HUDEP-2 (cell line): ENCODE results near the gene RNF181.
A peak's percentile ranks its signal among the peaks of the same experiment; 100 is the strongest.
"Not testable (repeated sequence)": the region's sequence is repeated elsewhere in the genome, so short reads cannot be mapped to it uniquely, and the experiment has no call there.

ENCODE experiments used
- DNase-seq, 76 experiments: peaks; one replicate each; lab custom pipeline; 2025; ENCODE audit not compliant: unreplicated experiment in 76 of 76; lab: John Stamatoyannopoulos, UW

The RNF181 gene

DNA sequence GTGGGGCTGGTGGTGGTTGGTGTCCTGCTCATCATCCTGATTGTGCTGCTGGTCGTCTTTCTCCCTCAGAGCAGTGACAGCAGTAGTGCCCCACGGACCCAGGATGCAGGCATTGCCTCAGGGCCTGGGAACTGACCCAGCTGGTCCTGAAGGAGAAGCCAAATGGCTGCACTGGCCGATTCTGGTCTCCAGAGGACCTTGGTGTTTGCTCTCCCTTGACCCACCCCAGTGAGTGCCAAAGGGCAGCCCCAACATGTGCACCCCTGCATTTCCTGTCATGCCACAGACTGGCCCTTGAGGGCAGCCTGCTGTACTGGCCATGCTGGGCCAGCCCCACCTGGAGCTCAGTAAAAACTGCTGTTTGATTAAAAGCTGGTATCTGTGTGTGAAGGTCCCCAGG is 2.5 kb upstream of the RNF181 start:
- no peak for DNase-seq

DNA sequence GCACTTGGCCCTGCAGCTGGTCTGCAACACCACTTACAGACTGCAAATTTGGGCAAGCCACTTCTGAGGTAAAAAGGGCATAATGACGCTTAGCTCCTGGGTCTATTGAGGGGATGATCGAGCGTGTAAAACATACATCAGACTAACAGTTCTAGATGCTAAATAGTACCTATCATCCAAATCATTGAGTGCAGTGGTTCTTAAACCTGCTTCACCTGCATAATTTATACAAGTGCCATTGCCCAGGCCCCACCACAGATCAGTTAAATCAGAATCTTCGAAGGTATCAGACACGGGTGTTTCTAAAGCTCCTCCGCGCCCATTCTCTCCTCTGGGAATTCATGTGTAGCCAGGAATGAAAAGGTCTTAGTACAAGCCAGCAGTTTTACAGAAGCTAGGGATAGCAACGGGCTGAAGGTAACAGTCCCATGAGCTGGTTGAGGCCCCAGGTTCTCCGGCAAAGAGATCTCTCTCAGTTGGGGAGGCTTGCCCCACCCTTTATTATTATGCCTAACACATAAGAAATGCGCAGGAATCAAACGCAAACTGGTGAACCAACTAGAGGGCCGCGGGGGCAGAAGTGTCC is 737 bp upstream of the RNF181 start:
- DNase-seq: no peak

DNA sequence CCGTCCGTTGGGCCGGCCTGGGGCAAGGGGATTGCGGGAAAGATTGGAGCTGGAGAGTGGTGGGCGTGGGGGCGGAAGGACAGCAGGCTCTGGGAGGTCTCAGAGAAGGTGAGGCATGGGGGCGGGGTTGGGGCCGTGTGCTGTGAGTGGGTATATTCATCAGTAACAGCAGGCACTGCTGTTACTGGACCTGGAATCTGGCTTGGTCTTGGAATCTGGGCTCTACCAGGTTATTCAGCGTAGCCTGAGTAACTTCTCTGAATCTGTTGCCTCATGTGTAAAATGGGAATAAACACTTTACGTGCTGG is 435 bp downstream of the RNF181 start:
- no peak for DNase-seq

DNA sequence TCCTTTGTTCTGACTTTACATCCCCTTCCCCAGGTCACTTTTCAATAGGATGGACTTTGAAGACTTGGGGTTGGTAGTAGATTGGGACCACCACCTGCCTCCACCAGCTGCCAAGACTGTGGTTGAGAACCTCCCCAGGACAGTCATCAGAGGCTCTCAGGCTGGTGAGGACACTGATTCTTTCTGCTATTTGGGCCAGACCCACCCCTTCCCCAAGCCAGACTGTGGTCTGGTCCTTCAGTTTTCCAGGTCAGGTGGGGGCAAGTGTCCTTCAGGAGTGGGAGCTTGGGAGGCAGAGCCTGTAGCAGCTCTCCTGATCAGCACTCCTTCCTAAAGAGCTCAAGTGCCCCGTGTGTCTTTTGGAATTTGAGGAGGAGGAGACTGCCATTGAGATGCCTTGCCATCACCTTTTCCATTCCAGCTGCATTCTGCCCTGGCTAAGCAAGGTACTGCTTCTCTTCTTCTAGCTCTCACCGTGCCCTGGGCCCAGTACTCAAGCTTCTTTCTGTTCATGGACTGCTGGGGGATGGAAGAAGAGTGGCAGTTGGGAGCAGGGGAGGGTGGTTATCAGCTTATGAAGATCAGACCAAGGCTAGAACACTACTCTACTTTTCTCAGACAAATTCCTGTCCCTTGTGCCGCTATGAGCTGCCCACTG is 1.1 kb downstream of the RNF181 start:
- DNase-seq: no peak

DNA sequence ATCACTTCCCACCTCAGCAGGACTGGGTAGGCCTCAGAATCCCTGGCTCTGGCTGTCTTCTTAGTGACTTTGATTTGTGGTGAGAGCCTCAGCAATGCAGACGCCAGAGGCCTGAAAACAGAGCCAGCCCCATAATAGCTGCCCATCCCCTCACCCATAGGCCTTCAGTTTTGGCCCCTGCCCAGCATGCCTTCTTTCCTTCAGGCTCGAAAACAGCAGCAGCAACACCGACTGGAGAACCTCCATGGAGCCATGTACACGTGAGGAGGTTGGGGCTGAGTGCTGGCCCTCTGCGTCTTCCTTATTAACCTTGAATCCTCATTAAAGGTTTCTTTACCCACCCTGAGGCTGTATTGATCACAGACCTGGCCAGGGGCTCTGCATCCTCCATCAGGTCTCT is 1.7 kb downstream of the RNF181 start:
- DNase-seq: no peak

DNA sequence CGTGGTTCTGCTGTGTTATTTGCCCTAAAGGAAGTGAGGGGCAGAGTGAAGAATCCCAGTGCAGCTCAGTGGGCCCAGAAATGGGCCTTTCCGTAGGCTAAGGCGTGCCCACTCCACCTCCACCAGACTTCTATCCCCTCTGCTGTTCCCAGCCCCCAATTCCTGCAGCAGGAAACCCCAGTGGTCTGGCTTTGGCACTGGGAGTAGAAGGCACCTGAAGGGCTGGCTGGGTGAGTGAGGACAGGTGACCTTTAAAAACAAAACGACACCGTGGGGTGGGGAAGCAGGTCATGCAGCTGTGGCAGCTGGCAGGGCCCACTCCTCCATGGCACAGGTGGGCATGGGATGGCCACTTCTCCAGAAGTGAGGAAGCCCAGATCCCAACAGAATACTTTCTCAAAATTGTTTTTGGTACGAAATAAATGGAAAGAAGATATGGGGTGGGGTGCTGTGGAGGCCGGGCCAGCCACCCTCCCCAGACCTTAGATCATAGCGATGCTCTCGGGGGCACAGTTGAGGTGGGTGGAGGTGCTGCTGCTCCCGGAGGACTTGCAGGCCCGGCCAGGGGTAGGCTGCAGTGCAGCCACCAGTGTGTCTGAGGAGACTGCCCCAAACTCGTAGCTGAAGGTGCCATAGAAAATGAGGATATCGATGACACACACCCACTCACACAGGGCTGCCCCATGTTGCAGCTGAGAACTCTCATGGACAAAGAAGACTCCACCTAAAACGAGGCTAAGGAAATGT is 3.2 kb downstream of the RNF181 start:
- DNase-seq: no peak

DNA sequence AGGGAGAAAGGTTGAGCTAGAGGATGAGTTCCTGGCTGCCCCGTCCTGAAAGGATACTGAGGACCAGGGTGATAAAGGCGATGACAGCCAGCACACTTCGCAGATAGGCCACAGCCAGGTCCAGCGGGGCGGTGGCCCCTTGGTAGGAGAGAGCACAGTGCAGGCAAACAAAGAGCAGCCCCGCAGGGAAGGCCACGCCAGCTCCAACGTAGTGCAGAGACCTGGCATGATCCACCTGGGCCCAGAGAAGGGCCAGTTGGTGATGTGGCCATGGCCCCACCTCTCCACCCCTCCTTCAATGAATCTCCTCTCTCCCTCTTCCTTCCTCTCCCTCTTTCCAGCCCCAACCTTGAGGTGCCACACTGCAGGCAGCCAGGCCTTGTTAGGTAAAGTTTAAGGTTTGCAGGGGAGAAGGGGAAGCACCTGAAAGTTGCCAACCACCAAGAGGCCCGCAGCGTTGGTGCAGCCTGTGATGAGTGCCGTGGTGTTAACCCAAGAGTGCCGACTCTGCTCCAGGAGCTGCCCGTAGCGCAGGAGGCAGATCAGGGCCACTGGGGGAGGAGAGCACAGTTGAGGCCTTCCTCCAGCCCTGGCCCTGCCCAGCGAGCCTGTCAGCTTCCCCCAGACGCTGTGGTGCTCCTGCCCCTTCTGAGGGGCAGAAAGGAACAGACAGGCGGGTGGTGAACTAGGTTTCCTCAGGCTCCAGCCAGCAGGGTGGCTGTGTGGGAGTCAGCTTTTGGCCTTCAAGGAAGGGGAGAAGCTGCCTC is 4.1 kb downstream of the RNF181 start:
- no peak for DNase-seq

DNA sequence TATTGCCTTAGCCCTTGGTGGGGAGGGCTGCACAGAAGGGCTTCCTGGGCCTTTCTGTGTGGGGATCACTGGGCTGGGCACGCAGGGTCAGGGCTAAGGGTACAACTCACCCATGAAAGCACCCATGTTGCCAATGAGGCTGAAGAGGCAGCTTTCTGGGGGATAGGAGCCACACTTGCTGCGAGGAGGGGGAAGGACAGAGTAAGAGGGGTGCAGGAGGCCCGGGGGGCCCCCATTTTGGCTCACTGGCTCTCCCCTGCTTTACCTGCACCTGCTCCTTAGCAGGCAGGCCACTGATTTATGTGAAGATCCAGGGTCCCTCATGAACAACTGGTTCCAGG is 4.7 kb downstream of the RNF181 start:
- DNase-seq: no peak

DNA sequence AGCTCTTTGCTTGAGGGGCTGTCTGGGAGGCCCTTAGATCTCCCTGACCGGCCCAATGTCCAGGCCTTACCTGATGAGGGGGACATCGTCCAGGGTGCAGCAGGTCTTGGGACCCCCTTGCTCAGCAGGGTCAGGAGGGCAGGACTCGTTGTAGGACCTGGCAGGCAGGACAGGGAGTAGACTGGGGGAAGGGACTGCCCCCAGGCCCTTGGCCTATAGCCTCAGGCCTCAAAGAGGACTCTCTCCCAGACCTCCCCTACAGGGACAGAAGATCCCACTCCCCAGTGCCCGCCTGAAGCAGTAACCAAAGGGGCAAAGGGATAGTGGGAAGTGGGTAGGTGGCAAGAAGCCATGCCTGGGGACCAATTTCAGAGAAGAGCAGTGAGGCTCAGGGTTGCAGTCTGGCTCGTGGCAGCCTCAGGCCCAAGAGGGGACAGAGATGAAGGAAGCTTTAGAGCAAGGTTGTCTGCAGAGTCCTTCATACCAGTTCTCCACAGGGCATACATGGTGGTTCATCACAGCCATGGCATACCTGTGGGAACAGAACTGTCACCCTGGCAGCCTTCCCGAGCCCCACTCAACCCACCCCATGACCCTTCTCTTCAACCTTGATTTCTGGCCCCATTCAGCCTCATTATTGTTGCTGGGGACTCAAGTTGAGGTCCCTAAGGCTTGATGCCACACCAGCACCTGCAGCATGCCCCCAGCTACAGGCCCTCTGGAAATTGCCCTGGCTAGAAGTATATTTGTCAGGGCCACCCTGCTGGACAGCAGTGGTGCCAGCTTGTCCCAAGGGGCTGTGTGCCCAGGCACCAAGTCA is 5.6 kb downstream of the RNF181 start:
- no peak for DNase-seq

DNA sequence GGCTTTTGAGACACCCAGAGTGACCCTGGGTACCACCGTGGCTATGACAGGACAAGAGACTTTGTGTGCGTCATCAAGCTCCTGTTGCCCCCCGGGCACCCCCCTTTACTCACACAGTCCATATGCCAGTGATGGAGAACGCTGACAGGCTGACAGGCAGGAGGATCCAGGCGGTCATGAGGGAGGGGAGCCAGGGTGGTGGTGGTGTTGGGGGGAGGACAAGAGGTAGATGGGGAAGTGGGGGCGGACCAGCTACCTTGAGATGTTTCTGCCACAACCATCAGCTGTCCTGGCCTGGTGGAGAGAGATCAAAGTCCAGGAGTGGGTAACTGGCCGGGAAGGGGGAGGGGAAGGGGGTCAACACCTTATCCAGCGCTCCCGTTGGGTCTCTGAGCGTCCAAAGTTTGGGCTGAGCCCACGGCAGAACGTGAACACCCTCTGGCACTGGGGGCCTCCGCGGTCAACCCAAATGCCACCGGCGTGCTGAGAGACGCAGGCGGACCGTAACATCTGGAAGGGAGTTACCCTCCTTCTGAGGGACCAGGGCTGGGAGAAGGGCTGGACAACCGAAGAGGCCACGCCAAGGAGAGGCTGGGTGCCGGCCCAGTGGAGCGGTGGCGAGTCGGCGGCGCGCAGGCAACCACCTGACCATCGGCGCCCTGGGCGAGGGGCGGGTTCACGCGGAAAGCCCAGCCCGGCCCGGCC is 6.4 kb downstream of the RNF181 start:
- DNase-seq: peak in 2 of 76 experiments; percentile 58 to 59

DNA sequence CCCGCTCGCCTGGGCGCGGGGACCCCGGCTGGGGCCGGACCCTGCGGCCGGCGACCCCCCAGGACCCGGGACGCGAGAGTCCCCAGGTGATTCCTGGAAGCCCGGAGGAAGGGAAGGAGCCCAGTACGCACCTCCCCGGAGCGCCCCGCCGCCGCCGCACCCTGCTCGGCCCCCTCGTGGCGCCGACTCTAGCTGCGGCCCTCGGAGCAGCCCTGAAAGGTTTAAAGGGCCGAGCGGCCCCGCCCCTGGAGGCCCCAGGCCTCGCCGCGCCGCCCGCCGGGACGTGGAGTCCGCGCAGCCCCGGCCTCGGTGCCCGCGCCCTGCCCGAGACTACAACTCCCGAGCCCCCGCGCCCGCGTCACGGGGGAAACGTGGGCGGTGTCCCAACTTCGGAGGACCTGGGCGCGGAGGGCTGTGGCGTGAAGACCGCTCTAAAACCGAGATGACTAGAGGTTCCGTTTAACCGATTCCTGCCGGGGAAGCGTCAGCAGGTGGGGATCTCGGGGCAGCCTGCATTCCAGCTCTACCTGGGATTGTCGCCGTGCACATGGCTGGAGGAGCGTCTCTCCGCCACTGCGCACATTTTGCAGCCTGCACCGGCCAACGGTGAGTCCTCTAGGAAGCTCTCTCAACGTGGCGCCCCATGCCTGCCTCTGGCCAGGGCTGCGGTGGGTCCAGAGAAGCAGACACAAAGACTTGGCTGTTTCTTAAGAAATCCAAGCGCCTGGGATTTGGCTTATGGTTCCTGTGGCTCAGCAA is 7.1 kb downstream of the RNF181 start, which contains the start of gene TMEM150A:
Gene TMEM150A, minus strand, starts transcription at position 223 of the 759 bp plus-strand sequence. CDS start 750 bp downstream, outside the sequence.
- peak in 72 of 76 experiments; percentile 20 to 90 (median 74) for DNase-seq

DNA sequence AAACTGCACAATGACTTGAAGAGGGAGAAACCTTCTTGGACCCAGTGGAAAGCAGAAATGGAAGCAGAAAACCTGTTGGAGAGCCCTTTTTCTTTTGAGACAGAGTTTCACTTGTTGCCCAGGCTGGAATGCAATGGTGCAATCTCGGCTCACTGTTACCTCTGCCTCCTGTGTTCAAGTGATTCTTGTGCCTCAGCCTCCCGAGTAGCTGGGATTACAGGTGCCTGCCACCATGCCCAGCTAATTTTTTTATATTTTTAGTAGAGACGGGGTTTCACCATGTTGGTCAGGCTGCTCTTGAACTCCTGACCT is 8.5 kb downstream of the RNF181 start:
- not testable (repeated sequence) for DNase-seq

DNA sequence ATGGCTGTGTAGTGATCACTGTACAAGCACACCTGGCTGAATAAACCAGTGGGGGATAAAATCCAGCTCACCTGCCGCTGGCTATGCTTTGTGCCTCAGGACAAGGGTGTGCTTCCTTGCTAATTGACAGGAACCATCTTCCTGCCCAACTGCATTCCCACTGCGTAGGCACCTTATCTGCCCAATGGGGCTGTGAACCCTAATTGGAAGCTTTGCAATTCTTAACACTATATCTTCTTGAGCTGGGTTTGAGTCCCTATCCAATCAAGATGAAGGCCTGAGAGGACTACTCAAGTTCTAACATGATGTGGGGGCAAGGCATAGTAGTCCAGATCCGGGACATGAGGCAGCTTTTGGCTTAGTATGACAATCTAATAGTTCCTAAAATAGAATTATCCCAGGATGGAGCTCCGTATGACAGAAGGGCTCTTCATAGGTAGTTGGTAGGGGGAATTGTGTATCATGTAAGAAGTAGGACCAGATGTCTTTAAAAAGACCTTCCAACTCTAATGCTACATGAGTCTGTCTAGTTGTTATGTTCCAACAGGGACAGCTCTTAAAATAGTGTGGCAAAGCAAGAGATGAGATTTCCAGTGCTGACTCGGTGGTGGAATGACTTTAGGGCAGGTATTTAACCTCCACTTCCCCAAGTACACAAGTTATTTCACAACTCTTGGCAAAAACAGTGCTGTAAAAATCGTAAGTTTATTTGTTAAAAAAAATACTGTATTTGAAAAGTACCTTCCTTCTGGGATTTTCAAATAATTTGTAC is 9.2 kb downstream of the RNF181 start:
- no peak for DNase-seq

DNA sequence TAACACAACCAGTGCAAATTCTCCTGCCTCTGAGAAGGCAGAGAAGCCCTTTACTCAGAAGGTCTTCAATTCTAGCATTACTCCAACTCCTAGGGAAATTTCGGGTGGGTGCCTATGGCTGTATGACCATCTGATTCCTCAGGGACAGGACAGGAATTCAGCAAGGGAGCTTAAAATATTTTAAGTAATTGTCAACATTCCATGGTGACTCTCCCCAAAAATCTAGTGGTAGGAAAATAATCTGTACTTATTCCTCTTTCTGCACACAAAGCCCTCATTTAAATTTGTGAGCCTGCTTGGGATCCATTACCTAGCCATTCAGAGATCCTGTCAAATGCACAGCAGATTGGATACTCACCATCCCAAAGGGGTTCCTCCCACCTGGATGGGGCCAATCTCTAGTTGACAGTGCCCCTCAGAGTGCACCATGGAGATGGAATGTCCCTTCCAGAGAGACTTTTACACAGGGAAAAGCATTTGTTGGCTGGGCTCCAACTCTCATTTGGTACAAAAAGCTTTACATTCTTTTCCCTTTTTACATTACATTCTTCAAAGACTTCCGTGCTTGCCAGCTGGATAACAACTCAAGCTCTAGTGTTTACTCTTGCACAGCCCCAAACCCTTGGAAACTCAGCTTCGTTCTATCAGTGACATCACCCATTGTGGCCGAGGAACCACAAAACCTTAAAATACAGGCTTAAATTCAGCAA is 10.0 kb downstream of the RNF181 start:
- DNase-seq: no peak

DNA sequence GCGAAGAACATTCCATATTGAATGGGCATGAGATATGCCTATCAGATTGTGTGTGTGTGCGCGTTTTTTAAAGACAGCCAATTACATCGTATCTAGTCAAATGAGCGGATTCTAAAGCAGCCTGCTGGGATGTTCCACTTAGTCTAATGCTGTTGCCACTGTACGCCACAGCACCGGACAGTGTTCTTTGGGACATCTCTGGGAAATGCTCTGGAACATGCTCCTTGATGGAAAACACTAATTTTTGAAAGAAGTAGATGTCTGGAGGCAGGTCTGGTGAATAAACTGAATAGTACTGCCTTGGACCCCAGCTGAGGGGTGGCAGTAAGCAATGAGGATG is 10.5 kb downstream of the RNF181 start:
- DNase-seq: no peak

DNA sequence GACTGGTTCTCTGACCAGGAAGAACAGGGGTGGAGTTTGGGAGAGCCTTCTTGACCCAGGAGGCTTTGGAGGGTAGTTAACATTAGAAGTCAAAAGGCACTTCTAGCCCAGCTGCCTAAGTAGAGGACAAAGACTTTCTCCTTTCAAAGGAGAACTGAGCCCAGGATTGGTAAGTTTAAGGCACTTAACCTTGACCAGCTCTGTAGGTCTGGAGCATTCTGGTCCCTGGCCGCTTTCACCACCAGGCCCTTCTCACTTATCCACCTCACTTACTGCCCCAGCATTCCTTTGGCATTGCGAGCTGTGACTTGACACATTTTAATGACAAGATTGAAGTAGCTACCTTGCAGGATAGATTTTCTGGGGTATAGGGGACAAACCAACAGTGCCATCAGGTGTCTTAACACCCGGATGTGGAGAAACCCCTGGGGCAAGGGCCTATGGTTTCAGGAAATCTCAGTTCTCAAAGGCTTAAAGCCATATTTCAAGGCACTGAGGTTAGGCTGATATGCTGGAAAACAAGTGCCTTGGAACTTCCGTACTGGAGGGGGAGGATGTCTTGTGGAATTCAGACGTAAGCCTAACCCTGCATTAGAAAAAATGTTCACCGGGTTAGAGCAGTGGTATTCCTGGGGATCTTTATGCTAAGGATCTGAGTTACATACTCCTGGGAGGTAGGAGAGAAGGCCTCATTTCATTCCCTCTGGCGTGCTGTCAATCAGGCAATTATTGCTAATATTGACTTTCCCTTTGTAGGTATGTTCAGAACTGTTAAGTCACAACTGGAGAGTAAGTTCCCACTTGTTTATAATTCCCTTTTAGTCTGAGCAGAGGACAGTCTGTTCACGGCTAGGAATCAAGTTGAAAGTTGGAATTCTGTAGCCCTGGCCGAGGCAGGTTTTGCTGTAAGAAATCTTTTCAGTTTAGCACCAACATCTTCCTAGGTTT is 12.0 kb downstream of the RNF181 start:
- no peak for DNase-seq

DNA sequence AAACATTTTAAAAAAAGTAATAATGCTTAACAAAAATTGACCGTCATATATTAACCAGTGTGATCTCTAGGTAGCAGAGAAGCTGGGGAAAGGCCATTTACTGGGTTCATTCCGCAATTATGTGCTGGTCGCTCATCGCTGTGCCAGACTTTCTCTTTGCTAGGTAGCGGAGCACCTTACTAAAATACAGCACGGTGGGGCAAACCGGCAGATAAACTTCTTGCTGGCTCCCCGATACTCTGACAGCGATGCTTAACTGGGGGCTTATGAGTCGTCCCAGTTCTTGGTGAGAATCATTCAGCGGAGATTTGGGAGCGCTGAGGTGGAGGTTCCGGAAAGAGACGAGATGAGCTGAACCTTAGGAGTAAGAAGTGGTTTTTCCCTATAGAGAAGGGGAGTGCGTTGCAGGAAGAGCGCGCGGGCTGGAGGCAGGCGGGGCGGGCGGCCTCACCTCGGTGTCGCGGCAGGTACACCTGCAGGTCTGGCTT is 15.7 kb downstream of the RNF181 start:
- no peak for DNase-seq
